Stimulated activated naive B cell treated with anti-CD40 and anti-IgM and Interleukin-4, amounts not matched to agents 10 μg/mL and 1 μg/mL and 100 μg/mL, for 72 hours (primary cell): ENCODE data around the gene SYT7.

Source experiments
- ATAC-seq, 2 donors: fragments of 150-1000 bp; cut with Tn5 transposase; replicated peaks; 2 replicates each; pipeline ENCODE4 v1.10.0; 2021; ENCODE audit warnings: moderate library complexity in 1 of 2
- DNase-seq: peaks from one replicate; pipeline ENCODE4 v3.0.0; 2021
- H3K27ac Mint-ChIP-seq: one replicate; pipeline ENCODE4 v1.8.0; 2022; ENCODE audit warnings: mild to moderate bottlenecking, mixed read lengths
- H3K27me3 Mint-ChIP-seq, 2 donors: one replicate each; pipeline ENCODE4 v1.8.0; 2022; ENCODE audit warnings: mixed read lengths in 2 of 2
- H3K36me3 Mint-ChIP-seq, 2 donors: one replicate each; pipeline ENCODE4 v1.8.0; 2022; ENCODE audit warnings: mixed read lengths in 2 of 2, mild to moderate bottlenecking in 1 of 2
- H3K4me1 Mint-ChIP-seq, 2 donors: one replicate each; pipeline ENCODE4 v1.8.0; 2022; ENCODE audit warnings: mixed read lengths in 2 of 2, mild to moderate bottlenecking in 1 of 2
- H3K4me3 Mint-ChIP-seq, 2 donors: one replicate each; pipeline ENCODE4 v1.8.0; 2022; ENCODE audit warnings: mild to moderate bottlenecking in 2 of 2, mixed read lengths in 2 of 2, moderate library complexity in 1 of 2
- H3K9me3 Mint-ChIP-seq, 2 donors: one replicate each; pipeline ENCODE4 v1.8.0; 2022; ENCODE audit warnings: mixed read lengths in 2 of 2, mild to moderate bottlenecking in 1 of 2

The SYT7 gene

DNA sequence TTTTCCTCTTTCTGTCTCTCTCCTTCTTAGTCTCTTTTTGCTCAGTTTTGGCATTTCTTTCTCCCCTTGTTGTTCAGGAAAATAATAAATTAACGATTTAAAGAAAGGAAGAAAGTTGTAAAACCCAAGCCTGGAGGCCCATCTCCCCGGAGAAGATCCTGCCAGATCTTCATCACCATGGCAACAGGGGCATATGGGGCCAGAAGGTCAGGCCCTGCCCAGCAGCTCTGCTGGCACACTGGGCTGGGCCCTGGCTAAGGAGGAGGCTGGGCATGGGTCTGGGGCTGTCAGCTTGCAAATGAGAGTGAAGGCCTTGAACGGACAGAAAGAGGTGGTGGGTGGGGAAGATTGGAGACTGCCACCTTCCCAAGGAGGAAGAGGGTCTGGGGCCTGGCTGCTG is 69.5 kb downstream of the SYT7 start:
- DNase-seq (no peak), ATAC-seq (no peak)
- Mint-ChIP-seq H3K4me1 (peaks cover 10 to 22% of the 10 kb centered on the region in 2 donors), H3K36me3 (peaks cover 0 to 4% of the 10 kb centered on the region in 2 donors), H3K27me3 (peaks cover 64 to 77% of the 10 kb centered on the region in 2 donors), H3K4me3 (no peak overlapping the region), H3K9me3 (no peaks in the 10 kb centered on the region), H3K27ac (no peak overlapping the region)

GRCh38 chr11:61510974-61511373 is 69.9 kb downstream of the SYT7 start:
- no peak overlapping the region for H3K4me3 Mint-ChIP-seq
- no peaks in the 10 kb centered on the region for H3K9me3 Mint-ChIP-seq
- ATAC-seq (no peak), DNase-seq (no peak)
- H3K4me1 Mint-ChIP-seq: peaks cover 10 to 18% of the 10 kb centered on the region in 2 donors
- no peak overlapping the region for H3K27ac Mint-ChIP-seq
- H3K36me3 Mint-ChIP-seq: peaks cover 0 to 4% of the 10 kb centered on the region in 2 donors
- peaks cover 64 to 77% of the 10 kb centered on the region in 2 donors for H3K27me3 Mint-ChIP-seq

DNA sequence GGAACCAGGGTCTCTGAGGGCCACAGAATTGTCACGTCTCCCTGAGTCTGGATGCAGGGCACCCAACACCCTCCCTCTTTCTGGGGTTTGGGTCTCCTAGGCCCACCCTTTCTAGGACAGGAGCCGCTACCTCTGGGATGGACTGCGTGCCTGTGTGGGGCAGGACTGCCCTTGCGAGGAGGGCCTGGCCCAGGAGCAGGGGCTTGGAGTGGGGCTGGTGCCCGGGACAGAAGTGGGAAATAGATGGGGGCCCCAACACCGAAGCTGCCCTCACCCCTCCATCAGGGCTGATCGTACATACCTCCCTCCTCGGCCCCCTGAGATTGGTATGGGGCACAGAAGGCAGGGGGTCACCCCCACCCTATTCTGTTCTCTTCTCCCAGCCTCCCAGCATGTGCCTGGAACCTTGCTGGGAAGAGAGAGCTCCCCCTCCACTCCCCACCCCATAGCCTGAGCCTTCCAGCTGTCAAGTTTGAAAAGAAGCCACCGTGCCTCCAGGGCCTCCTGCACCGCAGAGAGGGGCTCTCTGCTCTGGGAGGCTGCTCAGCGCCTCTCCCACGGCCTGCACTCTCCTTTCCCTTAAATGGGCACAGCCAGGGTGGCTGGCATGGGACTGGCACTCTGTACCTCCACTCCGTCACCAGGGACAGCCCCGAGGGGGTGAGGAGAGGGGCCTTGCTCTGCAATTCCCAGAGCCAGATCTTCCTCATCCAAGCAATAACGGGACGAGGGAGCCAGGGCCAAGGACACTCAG is 70.5 kb downstream of the SYT7 start:
- Mint-ChIP-seq H3K9me3 (no peaks in the 10 kb centered on the region), H3K36me3 (peaks cover 0 to 4% of the 10 kb centered on the region in 2 donors), H3K4me1 (peaks cover 10 to 17% of the 10 kb centered on the region in 2 donors), H3K4me3 (no peak overlapping the region), H3K27ac (no peak overlapping the region), H3K27me3 (peaks cover 68 to 77% of the 10 kb centered on the region in 2 donors)
- ATAC-seq: no peak
- no peak for DNase-seq

- peak; percentile 64 for DNase-seq
- Mint-ChIP-seq H3K27ac (no peak overlapping the region), H3K4me1 (peaks cover 10 to 17% of the 10 kb centered on the region in 2 donors), H3K27me3 (peaks cover 72 to 81% of the 10 kb centered on the region in 2 donors), H3K4me3 (peak overlapping the region; percentile 55 to 70), H3K9me3 (no peaks in the 10 kb centered on the region), H3K36me3 (peaks cover 0 to 4% of the 10 kb centered on the region in 2 donors)
- ATAC-seq: peak; percentile 87 to 89
These were observed 71.5 kb downstream of the SYT7 start for GRCh38 chr11:61509043-61510029.

DNA sequence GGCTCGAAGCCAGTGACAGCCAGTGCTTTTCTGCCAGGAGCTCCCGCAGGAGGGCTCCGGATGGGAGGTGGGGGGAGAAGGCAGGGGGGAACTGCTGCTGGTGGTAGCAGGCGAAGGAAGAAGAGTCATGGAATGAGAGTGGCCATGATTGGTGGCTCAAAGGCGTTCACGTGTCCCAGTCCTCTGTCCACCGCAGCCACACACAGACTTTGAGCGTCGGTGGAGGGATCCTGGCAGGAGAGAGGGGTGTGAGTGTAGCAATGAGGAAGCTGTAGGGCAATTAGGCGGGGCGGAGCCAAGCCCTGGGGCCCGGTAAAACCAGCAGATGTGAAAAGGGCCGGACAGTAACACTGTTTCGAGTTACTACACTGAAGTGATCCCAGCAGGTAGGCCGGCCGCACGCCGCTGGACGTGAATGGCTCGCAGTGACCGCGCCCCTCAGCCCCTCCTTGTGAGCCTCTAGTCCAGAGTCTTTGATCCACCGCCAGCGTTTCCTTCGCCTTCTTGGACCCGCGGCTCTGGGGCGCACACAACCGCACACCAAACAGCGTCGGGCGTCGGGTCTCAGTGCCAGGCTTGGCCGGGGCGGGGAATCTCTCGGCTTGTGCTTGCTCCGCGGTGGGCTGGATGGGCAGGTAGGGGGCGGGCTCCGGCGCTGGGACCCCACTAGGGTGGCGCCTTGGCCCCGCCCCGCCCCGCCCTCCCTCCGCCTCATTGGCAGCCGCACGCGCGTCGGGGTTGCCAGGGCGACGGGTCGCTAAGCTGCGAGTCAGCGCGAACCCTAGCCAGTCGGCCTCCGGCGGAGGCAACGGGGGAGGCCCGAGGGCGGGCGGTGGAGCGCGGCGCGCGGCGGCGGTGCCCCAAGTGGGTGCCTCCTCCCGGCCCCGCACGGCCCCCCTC is 72.7 kb downstream of the SYT7 start, which contains the start of gene LRRC10B:
Gene LRRC10B (plus strand): TSS at position 788 of the 900 bp plus-strand sequence. CDS start 250 bp downstream, outside the sequence.
- Mint-ChIP-seq H3K27me3 (peaks cover 62 to 77% of the 10 kb centered on the region in 2 donors), H3K9me3 (no peaks in the 10 kb centered on the region), H3K4me1 (peaks cover 10 to 17% of the 10 kb centered on the region in 2 donors), H3K27ac (peak within 1 kb of the TSS; percentile 37), H3K4me3 (peak within 1 kb of the TSS; percentile 72 to 73), H3K36me3 (peaks cover 0 to 4% of the 10 kb centered on the region in 2 donors)
- DNase-seq (no peak), ATAC-seq (peak; percentile 25 to 28)

DNA sequence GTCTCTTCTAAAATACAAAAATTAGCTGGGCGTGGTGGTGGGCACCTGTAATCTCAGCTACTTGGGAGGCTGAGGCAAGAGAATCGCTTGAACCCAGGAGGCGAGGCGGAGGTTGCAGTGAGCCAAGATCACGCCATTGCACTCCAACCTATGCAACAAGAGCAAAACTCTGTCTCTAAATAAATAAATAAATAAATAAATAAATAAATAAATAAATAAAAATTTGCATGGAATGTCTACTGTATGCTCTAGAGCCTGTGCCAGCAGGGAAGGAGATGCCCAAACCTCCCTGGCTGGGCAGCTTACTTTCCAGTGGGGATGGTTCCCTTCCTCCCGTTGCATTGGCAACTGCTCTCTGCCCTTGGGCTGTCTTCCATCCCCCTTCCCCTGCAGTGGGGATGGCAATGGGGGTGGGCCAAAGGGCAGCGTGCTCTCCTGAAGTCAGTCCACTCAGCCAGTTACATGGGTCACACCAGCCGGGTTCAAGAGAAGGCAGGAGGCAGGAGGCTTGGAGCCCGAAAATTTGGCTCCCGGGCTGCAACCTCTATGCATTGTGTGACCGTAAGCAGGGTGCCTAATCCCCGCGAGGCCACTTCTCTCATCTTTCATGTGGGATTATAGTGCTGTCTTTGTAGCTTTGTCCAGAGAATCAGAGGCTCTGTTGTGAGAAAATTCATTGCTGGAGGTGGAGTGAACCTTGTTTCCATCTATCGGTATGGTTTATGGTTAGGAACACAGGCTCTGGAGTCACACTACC is 73.7 kb downstream of the SYT7 start:
- H3K4me3 Mint-ChIP-seq: no peak overlapping the region
- H3K27me3 Mint-ChIP-seq: peaks cover 52 to 76% of the 10 kb centered on the region in 2 donors
- ATAC-seq: no peak
- DNase-seq: no peak
- H3K4me1 Mint-ChIP-seq: peaks cover 10 to 17% of the 10 kb centered on the region in 2 donors
- no peaks in the 10 kb centered on the region for H3K9me3 Mint-ChIP-seq
- H3K36me3 Mint-ChIP-seq: peaks cover 0 to 4% of the 10 kb centered on the region in 2 donors
- no peak overlapping the region for H3K27ac Mint-ChIP-seq

GRCh38 chr11:61505640-61506155 is 75.2 kb downstream of the SYT7 start:
- peaks cover 10 to 17% of the 10 kb centered on the region in 2 donors for H3K4me1 Mint-ChIP-seq
- H3K27me3 Mint-ChIP-seq: peaks cover 42 to 65% of the 10 kb centered on the region in 2 donors
- H3K9me3 Mint-ChIP-seq: no peaks in the 10 kb centered on the region
- H3K4me3 Mint-ChIP-seq: no peak overlapping the region
- peaks cover 0 to 4% of the 10 kb centered on the region in 2 donors for H3K36me3 Mint-ChIP-seq
- H3K27ac Mint-ChIP-seq: no peak overlapping the region
- no peak for DNase-seq
- no peak for ATAC-seq

DNA sequence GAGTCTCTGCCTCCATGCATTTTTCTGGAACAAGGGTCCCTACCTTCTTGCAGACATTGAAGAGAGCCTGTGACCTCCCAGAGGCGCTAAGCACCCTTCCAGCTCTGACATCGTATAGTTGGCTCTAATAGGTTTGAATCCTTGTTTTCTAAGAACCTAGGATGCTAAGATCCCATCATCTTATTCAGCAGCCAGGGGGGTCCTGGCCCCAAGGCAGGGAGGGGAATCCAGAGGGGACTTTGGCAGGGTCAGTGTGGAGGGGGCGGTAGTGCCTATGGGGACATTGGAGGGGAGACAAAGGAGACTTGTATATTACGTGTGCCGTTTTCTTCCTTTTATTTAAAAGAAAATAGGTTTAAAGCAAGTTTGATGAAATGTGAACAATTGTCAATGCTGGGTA is 75.8 kb downstream of the SYT7 start:
- Mint-ChIP-seq H3K4me1 (peaks cover 8 to 17% of the 10 kb centered on the region in 2 donors), H3K36me3 (peaks cover 0 to 4% of the 10 kb centered on the region in 2 donors), H3K27ac (no peak overlapping the region), H3K9me3 (no peaks in the 10 kb centered on the region), H3K4me3 (no peak overlapping the region), H3K27me3 (peaks cover 36 to 59% of the 10 kb centered on the region in 2 donors)
- DNase-seq: no peak
- no peak for ATAC-seq

- no peak overlapping the region for H3K27ac Mint-ChIP-seq
- DNase-seq (no peak), ATAC-seq (no peak)
- peaks cover 6 to 8% of the 10 kb centered on the region in 2 donors for H3K4me1 Mint-ChIP-seq
- H3K4me3 Mint-ChIP-seq: no peak overlapping the region
- H3K36me3 Mint-ChIP-seq: peaks cover 0 to 4% of the 10 kb centered on the region in 2 donors
- peaks cover 31 to 54% of the 10 kb centered on the region in 2 donors for H3K27me3 Mint-ChIP-seq
- no peaks in the 10 kb centered on the region for H3K9me3 Mint-ChIP-seq
These were observed 77.6 kb downstream of the SYT7 start for GRCh38 chr11:61503135-61503770.

GRCh38 chr11:61502522-61502921 is 78.4 kb downstream of the SYT7 start:
- Mint-ChIP-seq H3K27ac (no peak overlapping the region), H3K27me3 (peaks cover 24 to 47% of the 10 kb centered on the region in 2 donors), H3K9me3 (no peaks in the 10 kb centered on the region), H3K4me3 (no peak overlapping the region), H3K36me3 (no peaks in the 10 kb centered on the region), H3K4me1 (peaks cover 0 to under 1% of the 10 kb centered on the region in 2 donors)
- ATAC-seq: no peak
- no peak for DNase-seq

- Mint-ChIP-seq H3K4me1 (no peaks in the 10 kb centered on the region), H3K4me3 (no peak overlapping the region), H3K36me3 (no peaks in the 10 kb centered on the region), H3K9me3 (no peaks in the 10 kb centered on the region), H3K27me3 (peaks cover 4 to 22% of the 10 kb centered on the region in 2 donors), H3K27ac (no peak overlapping the region)
- no peak for DNase-seq
- ATAC-seq: no peak
These were observed 80.9 kb downstream of the SYT7 start for GRCh38 chr11:61499816-61500491.

DNA sequence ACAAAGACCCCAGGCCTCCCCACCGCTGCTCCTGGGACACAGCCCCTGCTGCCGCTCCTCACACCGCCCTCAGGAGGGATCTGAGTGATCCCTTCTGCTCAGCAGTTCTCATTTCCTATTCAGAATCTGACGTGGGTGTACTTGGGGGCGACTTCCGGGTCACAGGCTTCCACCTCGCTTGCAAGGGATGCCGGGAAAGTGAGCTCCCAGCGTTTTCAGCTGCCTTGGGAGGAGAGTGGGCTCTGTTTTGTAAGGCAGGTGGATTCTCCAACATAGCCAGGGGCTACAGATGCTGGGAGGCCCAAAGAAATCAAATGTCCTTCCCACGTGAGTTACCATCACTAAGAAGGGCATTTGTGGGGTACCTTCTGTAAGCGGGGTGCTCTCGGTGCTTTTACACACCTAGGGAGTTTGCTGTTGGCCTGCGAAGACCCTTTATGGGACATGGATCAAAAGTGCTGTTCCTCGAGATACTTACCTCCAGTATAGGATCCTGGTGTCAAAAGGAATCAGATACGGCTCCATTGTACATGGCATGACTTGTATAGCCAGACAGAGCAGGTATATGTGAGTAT is 82.0 kb downstream of the SYT7 start:
- Mint-ChIP-seq H3K27ac (no peak overlapping the region), H3K9me3 (no peaks in the 10 kb centered on the region), H3K4me1 (no peaks in the 10 kb centered on the region), H3K27me3 (peaks cover 0 to 11% of the 10 kb centered on the region in 2 donors), H3K36me3 (no peaks in the 10 kb centered on the region), H3K4me3 (no peak overlapping the region)
- ATAC-seq (no peak), DNase-seq (no peak)
